ENCODE data around the gene PLCB1. TPM values are rescaled to one million over a fixed set of nuclear protein-coding genes. Genes with fewer than 3 reads are reported as not detected.

Gene PLCB1
- total RNA-seq, 1 experiment from 2014 or later: 4.4 TPM

DNA sequence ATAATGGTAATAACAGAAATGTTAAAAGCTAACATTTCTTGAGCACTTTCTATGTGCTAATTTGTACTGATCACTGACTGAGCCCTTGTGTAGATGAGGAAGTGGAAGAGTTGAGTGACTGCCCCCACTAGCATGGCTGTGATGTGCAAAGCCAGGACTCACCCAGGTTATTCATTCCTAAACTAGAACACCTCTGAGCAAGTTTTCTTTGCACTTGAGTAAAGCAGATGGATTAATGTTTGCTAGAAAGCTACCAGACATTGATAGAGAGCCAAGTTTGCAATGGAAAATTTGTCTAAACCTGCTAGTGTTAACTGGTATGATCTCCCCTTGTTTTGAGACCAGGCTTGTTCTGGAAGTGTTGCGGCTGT, 469.5 kb downstream of the PLCB1 start:
- ATAC-seq: peak; percentile 33; the same call in 1 of the 2 replicates
- no TSS peak for BruUV-seq (replicated peaks)
- DNase-seq: no peak
- peak overlapping the region; percentile 66; the same call in 1 of the 2 replicates for H3K4me3 ChIP-seq (ENCODE audit: low read length)
- H3K27me3 ChIP-seq (ENCODE audit: low read length): no peaks in the 10 kb centered on the region
- no peak overlapping the region for H3K9ac ChIP-seq (ENCODE audit: low read length)
- H3K4me2 ChIP-seq (ENCODE audit: low read length): peak overlapping the region; percentile 74
- ChIA-PET CTCF (no interaction called here), POLR2A (ENCODE audit: unreplicated experiment) (no interaction called here)
- H3K79me2 ChIP-seq (ENCODE audit: low read length): no peaks in the 10 kb centered on the region
- intact Hi-C loops (cut with micrococcal nuclease): no loop called here
- no peaks in the 10 kb centered on the region for H3K9me3 ChIP-seq (ENCODE audit: low read length)
- H3K4me1 ChIP-seq (ENCODE audit: insufficient read depth, low read length): no peaks in the 10 kb centered on the region
- H4K20me1 ChIP-seq (ENCODE audit: low read length): no peaks in the 10 kb centered on the region
- H2AFZ ChIP-seq (ENCODE audit: low read length): peak overlapping the region; percentile 80
- no peaks in the 10 kb centered on the region for H3K36me3 ChIP-seq (ENCODE audit: low read depth, low read length)
- no peaks in the 10 kb centered on the region for H3K9me2 ChIP-seq (replicated peaks; ENCODE audit: low read length)
- no peak overlapping the region for H3K27ac ChIP-seq (ENCODE audit: low read length)
- no peaks in the 10 kb centered on the region for H3F3A ChIP-seq (ENCODE audit: low read length, unreplicated experiment)
- TF ChIP-seq EZH2 (IDR thresholded peaks at IDR 0.05; ENCODE audit: low read length, unreplicated experiment): no peak
- TF ChIP-seq, protein P1, sequence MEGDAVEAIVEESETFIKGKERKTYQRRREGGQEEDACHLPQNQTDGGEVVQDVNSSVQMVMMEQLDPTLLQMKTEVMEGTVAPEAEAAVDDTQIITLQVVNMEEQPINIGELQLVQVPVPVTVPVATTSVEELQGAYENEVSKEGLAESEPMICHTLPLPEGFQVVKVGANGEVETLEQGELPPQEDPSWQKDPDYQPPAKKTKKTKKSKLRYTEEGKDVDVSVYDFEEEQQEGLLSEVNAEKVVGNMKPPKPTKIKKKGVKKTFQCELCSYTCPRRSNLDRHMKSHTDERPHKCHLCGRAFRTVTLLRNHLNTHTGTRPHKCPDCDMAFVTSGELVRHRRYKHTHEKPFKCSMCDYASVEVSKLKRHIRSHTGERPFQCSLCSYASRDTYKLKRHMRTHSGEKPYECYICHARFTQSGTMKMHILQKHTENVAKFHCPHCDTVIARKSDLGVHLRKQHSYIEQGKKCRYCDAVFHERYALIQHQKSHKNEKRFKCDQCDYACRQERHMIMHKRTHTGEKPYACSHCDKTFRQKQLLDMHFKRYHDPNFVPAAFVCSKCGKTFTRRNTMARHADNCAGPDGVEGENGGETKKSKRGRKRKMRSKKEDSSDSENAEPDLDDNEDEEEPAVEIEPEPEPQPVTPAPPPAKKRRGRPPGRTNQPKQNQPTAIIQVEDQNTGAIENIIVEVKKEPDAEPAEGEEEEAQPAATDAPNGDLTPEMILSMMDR (conservative IDR thresholded peaks at IDR 0.05; ENCODE audit: low read depth, low read length): no peak
- no peak for TF ChIP-seq EZH2phosphoT487 (IDR thresholded peaks at IDR 0.05; ENCODE audit: borderline replicate concordance, low read length)

DNA sequence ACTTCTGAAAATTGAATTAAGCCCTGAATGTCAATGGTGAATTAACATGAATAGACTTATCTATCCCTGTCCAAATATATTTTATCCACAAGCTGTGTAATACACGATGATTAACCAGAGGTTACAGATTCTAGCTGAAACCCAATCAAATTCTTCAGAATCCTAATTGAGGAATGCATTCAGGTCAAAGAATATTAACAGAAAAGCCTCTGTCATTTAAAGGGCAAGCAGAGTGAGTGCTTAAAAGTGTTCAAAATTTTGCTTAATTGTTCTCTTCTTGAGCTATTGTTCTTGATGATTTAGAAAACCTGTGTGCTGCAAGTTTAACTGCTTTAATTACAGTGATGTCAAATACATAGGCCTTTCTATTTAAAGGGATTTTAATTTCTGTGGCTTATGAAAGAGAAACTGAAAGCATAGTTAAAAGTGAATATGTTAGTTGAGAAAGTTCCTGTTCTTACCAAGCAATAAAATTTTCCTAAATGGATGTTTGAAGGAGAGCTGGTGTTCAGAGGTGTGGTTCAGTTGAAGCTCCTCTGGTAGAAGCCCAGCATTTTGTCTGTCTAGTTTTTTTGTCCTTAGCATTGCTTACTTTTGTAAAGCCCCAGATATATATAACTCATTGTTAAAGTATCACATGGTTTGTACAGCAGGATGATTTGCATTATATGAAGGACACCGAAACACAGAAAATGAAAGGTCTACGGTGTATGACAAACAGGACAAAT, 470.5 kb downstream of the PLCB1 start:
- Histone ChIP-seq H3K79me2 (ENCODE audit: low read length) (no peaks in the 10 kb centered on the region), H3K36me3 (ENCODE audit: low read depth, low read length) (no peaks in the 10 kb centered on the region), H4K20me1 (ENCODE audit: low read length) (no peaks in the 10 kb centered on the region), H3F3A (ENCODE audit: low read length, unreplicated experiment) (no peaks in the 10 kb centered on the region), H3K4me1 (ENCODE audit: insufficient read depth, low read length) (no peaks in the 10 kb centered on the region), H3K9me2 (replicated peaks; ENCODE audit: low read length) (no peaks in the 10 kb centered on the region), H3K9me3 (ENCODE audit: low read length) (no peaks in the 10 kb centered on the region), H3K4me3 (ENCODE audit: low read length) (no peak overlapping the region), H3K9ac (ENCODE audit: low read length) (no peak overlapping the region), H3K4me2 (ENCODE audit: low read length) (no peak overlapping the region), H2AFZ (ENCODE audit: low read length) (no peak overlapping the region), H3K27me3 (ENCODE audit: low read length) (no peaks in the 10 kb centered on the region), H3K27ac (ENCODE audit: low read length) (no peak overlapping the region)
- TF ChIP-seq EZH2 (IDR thresholded peaks at IDR 0.05; ENCODE audit: low read length, unreplicated experiment) (no peak), EZH2phosphoT487 (IDR thresholded peaks at IDR 0.05; ENCODE audit: borderline replicate concordance, low read length) (no peak)
- TF ChIP-seq, protein P1 (conservative IDR thresholded peaks at IDR 0.05; ENCODE audit: low read depth, low read length): no peak
- no peak for DNase-seq
- ChIA-PET CTCF (no interaction called here), POLR2A (ENCODE audit: unreplicated experiment) (no interaction called here)
- BruUV-seq (replicated peaks): no TSS peak
- ATAC-seq: no peak
- intact Hi-C loops (cut with micrococcal nuclease): no loop called here

DNA sequence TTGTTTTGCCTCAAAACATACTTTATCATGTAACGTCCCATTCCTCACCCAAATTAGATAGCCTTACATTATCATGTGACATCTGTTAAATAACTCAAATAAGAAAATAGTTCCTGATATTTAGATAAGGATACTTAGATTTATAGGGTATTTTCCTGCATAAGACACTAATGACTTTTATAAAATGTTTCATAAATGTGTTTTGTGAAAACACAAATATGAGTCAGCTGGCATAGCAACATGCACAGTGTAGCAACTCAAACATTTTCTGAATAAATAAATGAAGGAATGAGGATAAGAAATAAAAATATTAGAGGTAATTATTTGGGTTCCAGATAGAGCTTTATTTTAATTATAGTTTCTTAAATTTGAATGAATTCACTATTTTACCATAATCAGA, 476.4 kb downstream of the PLCB1 start:
- H4K20me1 ChIP-seq (ENCODE audit: low read length): no peaks in the 10 kb centered on the region
- intact Hi-C loops (cut with micrococcal nuclease): no loop called here
- CTCF ChIA-PET: no interaction called here

More for the DNA sequence above, 476.4 kb downstream of the PLCB1 start:
- no peaks in the 10 kb centered on the region for H3F3A ChIP-seq (ENCODE audit: low read length, unreplicated experiment)
- ATAC-seq: peak; percentile 24; the same call in 1 of the 2 replicates
- no peaks in the 10 kb centered on the region for H3K36me3 ChIP-seq (ENCODE audit: low read depth, low read length)
- H3K27ac ChIP-seq (ENCODE audit: low read length): no peak overlapping the region
- TF ChIP-seq EZH2 (IDR thresholded peaks at IDR 0.05; ENCODE audit: low read length, unreplicated experiment) (no peak), EZH2phosphoT487 (IDR thresholded peaks at IDR 0.05; ENCODE audit: borderline replicate concordance, low read length) (no peak)
- TF ChIP-seq, protein P1 (conservative IDR thresholded peaks at IDR 0.05; ENCODE audit: low read depth, low read length): no peak
- POLR2A ChIA-PET (ENCODE audit: unreplicated experiment): no interaction called here
- no peak overlapping the region for H3K4me3 ChIP-seq (ENCODE audit: low read length)
- no peaks in the 10 kb centered on the region for H3K9me2 ChIP-seq (replicated peaks; ENCODE audit: low read length)
- no peaks in the 10 kb centered on the region for H3K27me3 ChIP-seq (ENCODE audit: low read length)
- H3K9ac ChIP-seq (ENCODE audit: low read length): no peak overlapping the region
- H3K79me2 ChIP-seq (ENCODE audit: low read length): no peaks in the 10 kb centered on the region
- DNase-seq: no peak
- no peaks in the 10 kb centered on the region for H3K4me1 ChIP-seq (ENCODE audit: insufficient read depth, low read length)
- BruUV-seq (replicated peaks): no TSS peak
- no peak overlapping the region for H3K4me2 ChIP-seq (ENCODE audit: low read length)
- H3K9me3 ChIP-seq (ENCODE audit: low read length): no peaks in the 10 kb centered on the region
- no peak overlapping the region for H2AFZ ChIP-seq (ENCODE audit: low read length)

Measured in PC-3 (cell line).